ENCODE data around the gene OBSCN.

Gene OBSCN

GRCh38 chr1:228394571-228395394 is 186.9 kb downstream of the OBSCN start:
- no peaks in the 10 kb centered on the region for H3K4me1 ChIP-seq (ENCODE audit: insufficient read depth, low read length, poor library complexity, severe bottlenecking)
- peaks cover 53% of the 10 kb centered on the region; the same call in 1 of the 2 replicates for H3K36me3 ChIP-seq (ENCODE audit: insufficient read depth, low read length)
- no peaks in the 10 kb centered on the region for H3F3A ChIP-seq (ENCODE audit: low read depth)
- no peak overlapping the region for H3K4me3 ChIP-seq (ENCODE audit: low read length, poor library complexity, severe bottlenecking)
- H3K9me2 ChIP-seq (replicated peaks; ENCODE audit: low read depth, low read length) = no peaks in the 10 kb centered on the region
- H3K79me2 ChIP-seq (ENCODE audit: insufficient read depth, low read length) = peaks cover 8% of the 10 kb centered on the region; the same call in 1 of the 2 replicates
- H3K9ac ChIP-seq (ENCODE audit: low read depth, low read length, poor library complexity, severe bottlenecking) = no peak overlapping the region
- TF ChIP-seq EZH2phosphoT487 (IDR thresholded peaks at IDR 0.05; ENCODE audit: borderline replicate concordance) = no peak
- TF ChIP-seq, protein P1, sequence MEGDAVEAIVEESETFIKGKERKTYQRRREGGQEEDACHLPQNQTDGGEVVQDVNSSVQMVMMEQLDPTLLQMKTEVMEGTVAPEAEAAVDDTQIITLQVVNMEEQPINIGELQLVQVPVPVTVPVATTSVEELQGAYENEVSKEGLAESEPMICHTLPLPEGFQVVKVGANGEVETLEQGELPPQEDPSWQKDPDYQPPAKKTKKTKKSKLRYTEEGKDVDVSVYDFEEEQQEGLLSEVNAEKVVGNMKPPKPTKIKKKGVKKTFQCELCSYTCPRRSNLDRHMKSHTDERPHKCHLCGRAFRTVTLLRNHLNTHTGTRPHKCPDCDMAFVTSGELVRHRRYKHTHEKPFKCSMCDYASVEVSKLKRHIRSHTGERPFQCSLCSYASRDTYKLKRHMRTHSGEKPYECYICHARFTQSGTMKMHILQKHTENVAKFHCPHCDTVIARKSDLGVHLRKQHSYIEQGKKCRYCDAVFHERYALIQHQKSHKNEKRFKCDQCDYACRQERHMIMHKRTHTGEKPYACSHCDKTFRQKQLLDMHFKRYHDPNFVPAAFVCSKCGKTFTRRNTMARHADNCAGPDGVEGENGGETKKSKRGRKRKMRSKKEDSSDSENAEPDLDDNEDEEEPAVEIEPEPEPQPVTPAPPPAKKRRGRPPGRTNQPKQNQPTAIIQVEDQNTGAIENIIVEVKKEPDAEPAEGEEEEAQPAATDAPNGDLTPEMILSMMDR (conservative IDR thresholded peaks at IDR 0.05; ENCODE audit: low read length) = no peak
- no peaks in the 10 kb centered on the region for H3K9me3 ChIP-seq (ENCODE audit: insufficient read depth, low read depth, low read length)
- no peaks in the 10 kb centered on the region for H3K27me3 ChIP-seq (ENCODE audit: insufficient read depth, low read length, poor library complexity, severe bottlenecking)
- H4K20me1 ChIP-seq (ENCODE audit: insufficient read depth, low read length, poor library complexity, severe bottlenecking) = peaks cover 30% of the 10 kb centered on the region
- H2AFZ ChIP-seq (ENCODE audit: low read length) = no peak overlapping the region
- H3K4me2 ChIP-seq (ENCODE audit: low read depth, low read length, poor library complexity, severe bottlenecking) = no peak overlapping the region

GRCh38 chr1:228396770-228397662 is 189.2 kb downstream of the OBSCN start:
- H3K36me3 ChIP-seq (ENCODE audit: insufficient read depth, low read length) = peaks cover 67% of the 10 kb centered on the region; the same call in 1 of the 2 replicates
- H3K9ac ChIP-seq (ENCODE audit: low read depth, low read length, poor library complexity, severe bottlenecking) = no peak overlapping the region
- H4K20me1 ChIP-seq (ENCODE audit: insufficient read depth, low read length, poor library complexity, severe bottlenecking) = peaks cover 51% of the 10 kb centered on the region
- H3K79me2 ChIP-seq (ENCODE audit: insufficient read depth, low read length) = peaks cover 24% of the 10 kb centered on the region; the same call in 1 of the 2 replicates
- H3F3A ChIP-seq (ENCODE audit: low read depth) = no peaks in the 10 kb centered on the region
- no peaks in the 10 kb centered on the region for H3K9me2 ChIP-seq (replicated peaks; ENCODE audit: low read depth, low read length)
- no peak overlapping the region for H3K4me3 ChIP-seq (ENCODE audit: low read length, poor library complexity, severe bottlenecking)
- H3K4me2 ChIP-seq (ENCODE audit: low read depth, low read length, poor library complexity, severe bottlenecking) = no peak overlapping the region
- no peak overlapping the region for H2AFZ ChIP-seq (ENCODE audit: low read length)
- no peaks in the 10 kb centered on the region for H3K27me3 ChIP-seq (ENCODE audit: insufficient read depth, low read length, poor library complexity, severe bottlenecking)
- H3K9me3 ChIP-seq (ENCODE audit: insufficient read depth, low read depth, low read length) = no peaks in the 10 kb centered on the region
- H3K4me1 ChIP-seq (ENCODE audit: insufficient read depth, low read length, poor library complexity, severe bottlenecking) = peaks cover 6% of the 10 kb centered on the region
- TF ChIP-seq, protein P1 (conservative IDR thresholded peaks at IDR 0.05; ENCODE audit: low read length) = no peak
- no peak for TF ChIP-seq EZH2phosphoT487 (IDR thresholded peaks at IDR 0.05; ENCODE audit: borderline replicate concordance)

DNA sequence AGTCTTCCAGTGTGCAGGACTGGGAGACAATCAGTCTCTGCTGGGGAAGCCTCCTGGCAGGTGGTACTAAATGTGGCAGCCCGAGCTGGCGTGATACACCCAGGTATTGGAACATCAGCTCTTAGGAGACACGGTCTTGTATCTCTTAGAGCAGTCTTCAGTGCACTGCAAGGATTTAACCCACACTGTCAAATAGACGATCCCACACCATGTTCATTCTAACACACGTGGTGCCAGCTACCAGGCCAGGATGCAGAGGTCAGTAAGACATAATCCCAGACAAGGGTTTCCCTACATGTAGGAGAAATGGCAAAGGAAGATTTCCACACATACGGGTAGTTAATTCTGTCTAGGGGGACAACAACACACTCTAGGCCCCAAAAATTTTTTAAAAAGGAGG is 190.1 kb downstream of the OBSCN start:
- H3K4me2 ChIP-seq (ENCODE audit: low read depth, low read length, poor library complexity, severe bottlenecking) = no peak overlapping the region
- TF ChIP-seq EZH2phosphoT487 (IDR thresholded peaks at IDR 0.05; ENCODE audit: borderline replicate concordance) = no peak
- TF ChIP-seq, protein P1 (conservative IDR thresholded peaks at IDR 0.05; ENCODE audit: low read length) = no peak
- H3K4me3 ChIP-seq (ENCODE audit: low read length, poor library complexity, severe bottlenecking) = no peak overlapping the region
- H3K36me3 ChIP-seq (ENCODE audit: insufficient read depth, low read length) = peaks cover 61% of the 10 kb centered on the region; the same call in 1 of the 2 replicates
- peaks cover 61% of the 10 kb centered on the region for H4K20me1 ChIP-seq (ENCODE audit: insufficient read depth, low read length, poor library complexity, severe bottlenecking)
- H3F3A ChIP-seq (ENCODE audit: low read depth) = no peaks in the 10 kb centered on the region
- H3K4me1 ChIP-seq (ENCODE audit: insufficient read depth, low read length, poor library complexity, severe bottlenecking) = peaks cover 9% of the 10 kb centered on the region
- peaks cover 33% of the 10 kb centered on the region; the same call in 1 of the 2 replicates for H3K79me2 ChIP-seq (ENCODE audit: insufficient read depth, low read length)
- no peaks in the 10 kb centered on the region for H3K9me2 ChIP-seq (replicated peaks; ENCODE audit: low read depth, low read length)
- H3K9me3 ChIP-seq (ENCODE audit: insufficient read depth, low read depth, low read length) = no peaks in the 10 kb centered on the region
- H3K27me3 ChIP-seq (ENCODE audit: insufficient read depth, low read length, poor library complexity, severe bottlenecking) = no peaks in the 10 kb centered on the region
- no peak overlapping the region for H3K9ac ChIP-seq (ENCODE audit: low read depth, low read length, poor library complexity, severe bottlenecking)
- no peak overlapping the region for H2AFZ ChIP-seq (ENCODE audit: low read length)
